GM19438 (cell line): ENCODE measurements around the gene ECT2L.

Experiments used
- ATAC-seq: cut with Tn5 transposase; IDR thresholded peaks from one replicate; pipeline ENCODE4 v1.9.1; 2021; ENCODE audit warnings: low read depth; ENCODE audit not compliant: unreplicated experiment

Gene ECT2L

DNA sequence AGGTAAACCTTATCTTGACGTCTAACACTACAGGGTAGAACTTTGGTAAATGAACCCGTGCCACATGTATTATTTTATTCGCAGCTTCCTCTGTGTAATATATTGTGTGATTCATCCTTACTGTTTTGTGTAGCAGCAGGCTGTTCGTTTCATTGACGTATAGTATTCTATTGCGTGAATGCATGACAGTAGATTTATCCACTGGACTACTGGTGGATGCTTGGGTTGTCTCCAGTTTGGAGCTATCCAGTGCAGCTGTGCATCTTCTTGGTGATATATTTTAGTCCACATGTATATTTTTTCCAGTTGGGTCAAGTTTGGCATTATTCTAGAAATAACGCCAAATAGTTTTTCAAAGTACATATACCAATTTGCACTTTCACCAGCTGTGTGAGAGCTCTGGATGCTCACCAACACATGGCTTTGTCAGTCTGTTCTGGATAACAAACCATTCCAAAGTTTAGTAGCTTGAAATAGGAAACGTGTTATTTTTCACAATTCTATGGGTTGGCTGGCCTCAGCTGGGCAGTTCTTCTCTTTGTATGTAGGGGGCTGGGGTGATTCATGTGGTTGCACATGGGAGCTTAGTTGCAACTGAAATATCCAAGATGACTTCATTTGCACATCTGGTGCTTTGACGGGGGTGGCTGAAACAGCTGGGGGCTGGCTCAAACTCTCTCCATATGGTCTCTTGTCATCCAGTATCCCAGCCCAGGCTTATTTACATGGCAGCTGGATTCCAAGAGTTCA lies 9.3 kb downstream of the ECT2L start:
- ATAC-seq = no peak

DNA sequence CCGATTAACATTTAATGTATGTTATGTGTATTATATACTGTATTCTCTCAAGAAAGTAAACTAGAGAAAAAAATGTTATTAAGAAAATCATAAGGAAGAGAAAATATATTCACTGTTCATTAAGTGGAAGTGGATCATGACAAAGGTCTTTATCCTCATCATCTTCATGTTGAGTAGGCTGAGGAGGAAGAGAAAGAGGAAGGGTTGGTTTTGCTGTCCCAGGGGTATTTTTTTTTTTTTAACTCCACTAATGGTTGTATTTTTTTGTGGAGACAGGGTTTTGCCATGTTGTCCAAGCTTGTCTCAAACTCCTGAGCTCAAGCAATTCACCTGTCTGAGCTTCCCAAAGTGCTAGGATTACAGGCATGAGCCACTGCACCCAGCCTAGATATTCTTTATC lies 11.0 kb downstream of the ECT2L start:
- ATAC-seq = no peak

DNA sequence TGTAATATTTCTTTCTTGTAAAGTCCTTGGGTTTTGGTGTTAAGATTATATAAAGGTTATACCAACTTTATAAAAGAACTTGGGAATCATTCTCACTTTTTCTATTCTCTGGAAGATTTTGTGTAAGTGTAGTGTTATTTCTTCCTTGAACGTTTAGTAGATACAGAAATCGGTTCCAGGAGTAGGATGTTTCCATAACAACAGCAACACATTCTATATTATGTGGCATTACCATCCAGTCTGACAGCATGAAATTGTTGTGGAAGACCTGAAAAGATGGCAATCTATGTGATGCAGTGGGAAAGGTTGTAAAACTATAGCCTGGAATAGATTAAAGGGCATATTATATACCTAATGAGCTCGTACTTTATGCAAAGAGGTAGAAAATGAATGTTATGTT lies 13.8 kb downstream of the ECT2L start:
- ATAC-seq = no peak

DNA sequence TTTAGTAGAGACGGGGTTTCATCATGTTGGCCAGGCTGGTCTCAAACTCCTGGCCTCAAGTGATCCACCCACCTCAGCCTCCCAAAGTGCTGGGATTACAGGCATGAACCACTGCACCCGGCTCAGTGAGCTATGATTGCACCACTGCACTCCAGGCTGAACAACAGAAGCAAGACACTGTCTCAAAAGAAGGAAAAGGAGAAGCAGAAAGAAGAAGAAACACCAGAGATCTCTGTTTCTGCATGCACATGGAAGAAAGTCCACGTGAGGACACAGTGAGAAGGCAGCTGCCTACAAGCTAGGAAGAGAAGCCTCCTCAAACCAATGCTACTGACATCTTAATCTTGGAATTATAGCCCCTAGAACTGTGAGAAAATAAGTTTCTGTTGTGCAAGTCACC lies 16.0 kb downstream of the ECT2L start:
- no peak for ATAC-seq

DNA sequence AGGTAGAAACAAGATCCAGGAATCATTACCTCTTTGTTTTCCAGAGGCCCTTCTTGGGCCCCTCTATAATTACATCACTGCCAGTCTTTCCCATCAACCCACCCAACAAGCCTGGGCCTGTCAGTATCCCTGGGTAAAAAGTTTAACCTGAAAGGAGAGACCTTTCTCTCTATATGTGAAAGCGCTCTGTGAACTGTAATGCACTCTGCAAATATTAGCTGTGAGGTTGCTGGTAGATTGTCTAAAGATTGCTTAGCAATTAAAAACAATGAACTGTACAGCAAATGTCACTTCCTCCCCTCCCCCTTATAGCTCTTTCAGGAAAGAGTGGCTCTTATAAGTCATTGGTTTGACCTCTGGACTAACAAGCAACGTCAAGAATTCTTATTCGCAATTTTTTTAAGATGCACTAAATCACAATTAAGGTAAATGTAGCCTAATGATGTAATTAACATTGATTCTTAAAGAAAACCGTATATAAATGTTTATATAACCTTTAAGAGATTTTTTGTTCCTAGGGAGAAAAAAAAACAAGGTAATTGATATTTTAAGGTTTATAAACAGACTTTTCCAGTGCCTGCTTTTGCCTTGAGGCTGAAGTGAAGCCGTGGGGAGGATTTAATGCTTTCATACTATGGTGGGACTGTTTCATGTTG lies 18.4 kb downstream of the ECT2L start:
- no peak for ATAC-seq

DNA sequence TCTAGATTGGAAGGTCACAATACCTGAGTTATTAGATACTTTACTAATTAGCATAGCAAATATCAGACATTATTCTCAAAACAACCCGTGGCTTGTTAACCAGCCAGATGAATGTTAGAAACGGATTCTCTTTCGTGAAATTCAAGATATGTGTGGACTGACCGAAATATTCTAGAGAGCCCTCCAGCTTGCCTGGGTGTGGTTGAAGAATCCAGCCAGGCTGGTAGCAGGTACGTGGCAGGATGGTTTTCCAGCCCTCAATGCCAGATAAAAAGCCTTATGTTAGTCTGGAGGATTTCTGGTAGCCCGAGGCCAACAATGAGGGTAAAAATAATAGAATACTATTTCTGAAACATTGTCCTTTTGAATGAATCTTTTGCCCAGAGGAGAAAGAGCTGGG lies 19.3 kb downstream of the ECT2L start:
- ATAC-seq = no peak

DNA sequence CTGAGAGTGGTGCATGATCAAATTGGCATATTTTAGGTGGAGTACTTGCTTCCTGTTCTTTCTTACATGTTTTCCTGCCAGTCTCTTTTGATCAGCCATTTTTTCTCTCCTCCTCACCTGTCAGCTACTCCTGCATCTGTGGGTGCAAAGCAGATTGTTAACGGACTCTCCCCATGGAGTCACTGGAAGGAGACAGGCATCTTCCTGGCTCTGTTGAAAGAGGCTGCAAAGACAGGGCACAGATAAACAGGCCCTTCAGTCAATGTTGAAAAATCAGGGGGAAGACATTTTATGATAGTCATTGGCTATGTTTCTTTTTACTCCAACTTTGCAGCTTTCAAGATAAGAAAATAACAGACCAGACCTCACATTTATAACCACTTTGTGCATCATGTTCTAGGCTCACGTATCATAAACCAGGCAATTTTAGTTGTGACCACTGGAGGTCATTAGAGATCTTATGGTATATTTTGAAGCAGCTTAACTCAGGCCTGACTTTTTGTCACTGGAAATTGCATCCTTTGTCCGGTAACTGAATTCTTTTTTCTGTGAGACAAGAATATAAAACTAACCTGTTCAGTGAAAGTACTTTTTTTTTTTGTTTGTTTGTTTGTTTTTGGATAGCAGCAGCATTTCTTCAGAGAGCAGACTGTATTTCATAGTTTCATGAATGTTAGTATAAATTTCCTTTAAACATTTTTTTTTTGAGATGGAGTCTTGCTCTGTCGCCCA lies 20.1 kb downstream of the ECT2L start:
- ATAC-seq = peak; percentile 49

DNA sequence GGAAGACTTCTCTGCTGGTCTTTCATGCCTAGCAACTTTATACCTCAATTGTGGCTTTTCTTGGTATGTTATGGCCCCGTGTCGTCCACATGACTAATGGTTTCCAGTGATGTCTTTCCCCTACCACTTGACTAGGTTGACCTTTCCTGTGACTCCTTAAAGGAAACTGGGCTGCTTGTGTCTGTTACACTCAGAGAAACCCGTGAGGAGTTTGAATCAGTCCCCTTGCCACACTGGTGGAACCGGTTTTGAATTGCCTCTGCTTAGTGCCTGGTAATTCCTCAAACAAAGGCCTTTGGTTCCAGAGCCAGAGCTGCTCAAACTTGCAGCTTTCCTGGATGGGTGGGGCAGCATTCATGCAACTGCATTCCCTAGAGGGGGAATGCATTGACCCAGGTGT lies 21.9 kb downstream of the ECT2L start:
- peak; percentile 22 for ATAC-seq

DNA sequence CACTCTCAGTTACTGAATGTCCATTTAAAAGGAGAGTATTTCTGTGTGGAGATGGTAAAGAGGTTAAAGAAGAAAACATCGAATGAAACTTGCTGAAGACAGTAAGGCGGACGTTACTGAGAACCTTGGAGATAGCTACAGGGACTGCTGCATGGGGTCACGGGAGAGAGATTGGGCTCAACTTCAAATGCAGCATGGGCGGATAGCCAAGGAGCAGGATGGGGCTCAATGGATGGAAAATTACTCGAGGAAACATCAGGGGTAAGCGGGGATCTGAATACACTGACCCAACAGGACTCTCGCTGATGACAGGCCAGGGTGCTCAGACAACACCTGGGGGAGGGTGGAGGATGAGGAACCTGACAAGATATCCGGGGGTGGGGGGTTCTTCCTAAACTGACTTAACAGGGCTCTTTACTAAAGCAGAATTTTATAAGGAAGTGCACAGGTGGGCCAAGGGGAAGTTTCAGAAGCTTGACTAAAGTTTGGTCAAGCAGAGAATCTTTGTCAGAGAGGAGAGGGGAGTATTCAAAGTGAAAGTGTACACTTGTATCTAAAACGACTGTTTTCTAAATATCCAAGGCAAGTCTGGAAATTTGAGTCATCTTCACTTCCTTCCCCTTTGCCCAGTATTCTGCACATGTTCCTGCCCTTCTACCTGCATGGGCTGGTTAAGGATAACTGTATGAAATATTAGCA lies 22.8 kb downstream of the ECT2L start:
- ATAC-seq = peak; percentile 62

DNA sequence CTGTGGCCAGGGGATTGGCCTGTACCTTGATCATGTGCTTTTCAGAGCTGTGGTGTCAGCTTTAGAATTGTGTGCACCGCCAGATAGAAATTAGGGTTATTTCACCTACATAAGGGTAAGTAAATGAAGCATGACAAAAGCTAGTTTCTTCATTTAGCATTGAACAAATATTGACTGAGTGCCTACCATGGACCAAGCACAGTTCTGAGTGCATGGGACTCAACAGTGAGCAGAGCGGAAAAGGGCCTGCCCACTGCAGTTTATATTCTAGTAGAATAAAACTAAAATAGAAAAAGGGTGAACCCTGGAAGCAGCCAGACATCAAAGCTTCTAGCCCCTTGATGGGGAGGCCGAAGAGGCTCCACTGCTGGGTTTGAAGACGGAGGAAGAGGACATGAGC lies 25.6 kb downstream of the ECT2L start:
- no peak for ATAC-seq

DNA sequence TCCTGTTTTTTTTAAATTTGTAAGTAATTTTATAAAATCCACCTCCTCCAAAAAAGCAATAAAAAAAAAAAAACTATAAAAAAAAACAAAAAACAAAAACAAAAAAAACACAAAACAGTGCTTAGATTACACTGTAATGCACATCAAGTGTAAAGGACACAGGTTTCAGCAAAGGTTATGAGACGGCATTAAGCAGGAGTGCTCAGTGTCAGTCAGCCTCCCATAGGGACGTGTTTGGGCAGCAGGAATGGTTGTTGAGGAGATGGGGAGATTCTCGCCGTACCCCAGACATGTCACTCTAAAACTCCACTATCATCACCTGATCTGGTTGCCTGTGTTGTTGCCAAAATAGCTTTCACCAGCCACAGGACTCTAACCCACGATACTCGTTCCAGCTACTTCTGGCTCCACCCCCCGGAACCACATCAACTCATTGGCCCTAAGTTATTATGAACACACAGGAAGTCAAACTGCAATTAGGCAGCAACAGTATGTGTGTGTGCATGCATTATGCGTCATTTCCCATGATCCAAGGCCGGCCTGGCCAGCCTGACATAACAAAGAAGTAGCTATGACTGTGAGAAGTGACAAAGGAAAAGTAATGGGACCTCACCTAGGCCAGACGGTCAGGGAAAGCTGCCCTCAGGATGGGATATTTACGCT lies 28.7 kb downstream of the ECT2L start:
- no peak for ATAC-seq

DNA sequence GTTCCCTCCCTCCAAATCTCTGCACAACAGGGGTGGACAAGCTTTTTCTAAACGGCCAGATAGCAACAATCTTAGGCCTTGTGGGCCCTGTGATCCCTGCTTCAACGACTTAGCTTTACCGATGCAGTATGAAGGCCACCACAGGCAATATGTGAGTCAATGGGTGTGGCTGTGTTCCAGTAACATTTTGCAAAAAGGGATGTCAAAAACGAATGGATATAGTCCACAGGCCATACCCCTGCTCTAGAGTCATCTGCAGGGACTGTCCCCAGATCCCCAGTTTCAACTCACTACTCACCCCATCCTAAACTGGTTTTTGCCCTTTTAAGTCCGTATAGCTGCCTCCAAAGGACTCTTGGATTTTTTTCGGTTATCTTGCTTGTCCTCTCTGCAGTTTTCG lies 34.4 kb downstream of the ECT2L start:
- no peak for ATAC-seq

DNA sequence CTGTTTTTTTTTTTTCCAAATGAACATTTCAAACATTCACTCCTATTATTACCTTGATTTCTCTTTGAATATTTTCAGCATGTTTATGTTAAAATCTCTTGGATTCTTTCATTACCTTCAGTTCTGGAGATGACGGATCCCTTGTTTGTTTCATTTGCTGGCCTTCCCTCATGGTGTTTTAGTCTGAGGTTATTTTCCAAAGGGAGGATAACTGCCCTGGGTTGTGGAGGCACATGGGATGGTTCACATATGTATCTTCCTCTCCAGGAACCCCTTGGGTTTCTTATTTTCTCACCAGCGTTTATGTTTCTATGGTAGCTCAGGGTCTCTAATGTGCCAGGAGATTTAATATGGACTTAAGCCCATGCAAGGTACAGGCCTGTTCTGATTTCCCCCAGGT lies 36.3 kb downstream of the ECT2L start:
- ATAC-seq = no peak

DNA sequence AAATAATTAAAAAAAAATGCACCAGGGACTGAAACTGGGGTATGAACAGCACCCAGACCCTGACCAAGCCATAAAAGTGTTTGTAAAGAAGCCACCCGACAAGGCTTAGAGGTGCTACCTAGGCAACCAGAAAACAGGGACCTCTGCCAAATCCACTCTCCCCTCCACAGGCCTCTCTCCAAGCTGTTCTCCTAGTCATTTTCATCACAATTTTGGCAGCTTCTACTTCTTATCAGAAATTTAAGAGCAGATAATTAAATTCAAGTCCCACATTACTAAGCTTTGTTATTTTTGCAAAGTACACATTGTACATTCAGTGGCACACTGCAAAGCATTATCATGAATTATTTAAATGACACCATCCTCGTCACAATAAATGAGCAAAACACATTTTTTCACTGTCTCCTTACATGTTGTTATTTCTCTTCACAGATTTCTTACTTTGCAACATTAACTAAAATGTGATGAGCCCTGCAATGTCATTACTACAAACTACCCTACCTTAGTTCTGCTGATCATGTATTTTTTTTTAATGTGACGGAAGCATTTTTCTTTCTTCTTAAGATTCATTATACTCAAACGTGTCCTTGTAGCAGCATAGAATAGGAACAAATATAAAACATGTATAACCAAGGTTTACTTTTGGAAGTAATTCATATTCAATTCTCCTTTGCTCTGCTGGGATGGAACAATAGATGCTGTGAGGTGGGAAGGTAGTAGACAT lies 38.1 kb downstream of the ECT2L start:
- no peak for ATAC-seq

DNA sequence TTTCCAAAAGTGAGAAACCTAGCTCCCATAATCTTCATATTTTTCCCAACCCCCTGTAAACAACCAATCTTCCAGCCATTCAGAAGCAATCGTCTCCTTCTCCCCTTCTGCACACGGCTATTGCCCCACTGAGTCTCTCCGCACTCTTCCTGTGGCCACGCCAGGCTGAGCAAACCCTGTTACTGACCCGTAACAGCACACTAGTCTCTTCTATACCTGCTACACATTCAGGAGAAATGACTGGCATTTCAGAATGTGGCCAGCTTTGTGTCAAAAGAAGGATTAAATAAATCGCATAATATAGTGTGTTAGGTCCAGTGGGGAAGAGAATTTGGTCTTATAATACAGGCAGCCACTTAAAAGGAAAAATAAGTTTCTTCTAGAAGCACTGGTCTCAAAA lies 41.4 kb downstream of the ECT2L start:
- ATAC-seq = no peak

DNA sequence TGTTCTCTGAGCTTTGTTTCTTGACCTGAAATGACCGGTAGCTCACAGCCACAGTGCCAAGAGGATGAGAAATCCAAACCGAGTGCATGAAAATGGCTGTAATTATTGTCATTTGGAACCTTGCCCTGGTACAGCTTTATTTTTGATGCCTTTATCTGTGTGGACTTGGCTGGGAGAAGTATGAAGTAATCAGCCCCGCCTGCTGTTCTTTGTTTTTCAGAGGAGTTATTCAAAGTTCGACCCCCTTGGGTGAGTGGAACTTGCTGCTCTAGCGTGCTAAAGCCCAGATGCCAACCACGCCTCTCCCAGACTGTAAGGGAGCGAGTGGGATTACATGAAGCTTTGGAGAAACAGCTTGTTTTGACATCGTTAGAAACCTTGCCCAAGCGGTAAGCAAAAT lies 48.3 kb downstream of the ECT2L start:
- no peak for ATAC-seq

DNA sequence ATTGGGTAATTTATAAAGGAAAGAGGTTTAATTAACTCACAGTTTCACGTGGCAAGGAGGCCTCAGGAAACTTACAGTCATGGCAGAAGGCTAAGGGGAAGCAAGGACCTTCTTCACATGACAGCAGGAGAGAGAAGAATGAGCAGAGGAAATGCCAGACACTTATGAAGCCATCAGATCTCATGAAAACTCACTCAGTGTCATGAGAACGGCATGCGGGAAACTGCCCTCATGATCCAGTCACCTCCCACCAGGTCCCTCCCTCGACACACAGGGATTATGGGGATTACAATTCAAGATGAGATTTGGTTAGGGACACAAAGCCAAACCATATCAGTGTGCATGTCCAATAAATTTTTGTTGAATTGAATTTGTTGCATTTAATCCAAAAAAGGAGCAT lies 52.0 kb downstream of the ECT2L start:
- no peak for ATAC-seq

DNA sequence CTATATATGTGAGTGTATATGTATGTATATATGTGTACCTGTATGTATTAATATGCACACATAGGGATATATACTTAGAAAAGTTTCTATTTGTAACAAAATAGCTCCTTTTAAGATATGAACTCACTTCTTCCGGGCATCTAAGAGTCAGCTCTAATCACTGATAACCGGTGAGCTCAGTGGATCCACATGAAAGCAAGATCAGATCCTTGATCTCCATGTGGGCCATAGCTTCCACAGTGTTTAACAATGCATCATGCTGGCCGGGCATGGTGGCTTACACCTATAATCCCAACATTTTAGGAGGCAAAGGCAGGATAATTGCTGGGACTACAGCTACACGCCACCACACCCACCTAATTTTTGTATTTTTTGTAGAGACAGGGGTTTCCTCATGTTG lies 52.6 kb downstream of the ECT2L start:
- ATAC-seq = no peak

DNA sequence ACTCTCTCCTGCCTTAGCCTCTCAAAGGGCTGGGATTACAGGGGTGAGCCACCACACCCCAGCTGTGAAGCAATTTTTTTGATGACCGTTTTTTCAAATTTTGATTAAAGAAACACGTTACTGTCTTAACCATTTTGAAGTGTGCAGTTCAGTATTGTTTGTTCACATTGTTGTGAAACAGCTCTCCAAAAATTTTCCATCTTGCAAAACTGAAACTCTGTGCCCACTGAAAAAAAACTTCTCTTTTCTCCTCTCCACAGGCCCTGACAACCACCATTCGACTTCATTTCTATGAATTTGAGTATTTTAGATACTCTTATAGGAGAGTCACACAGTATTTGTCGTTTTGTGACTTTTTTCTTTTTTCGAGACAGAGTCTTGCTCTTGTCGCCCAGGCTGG lies 53.9 kb downstream of the ECT2L start:
- no peak for ATAC-seq

DNA sequence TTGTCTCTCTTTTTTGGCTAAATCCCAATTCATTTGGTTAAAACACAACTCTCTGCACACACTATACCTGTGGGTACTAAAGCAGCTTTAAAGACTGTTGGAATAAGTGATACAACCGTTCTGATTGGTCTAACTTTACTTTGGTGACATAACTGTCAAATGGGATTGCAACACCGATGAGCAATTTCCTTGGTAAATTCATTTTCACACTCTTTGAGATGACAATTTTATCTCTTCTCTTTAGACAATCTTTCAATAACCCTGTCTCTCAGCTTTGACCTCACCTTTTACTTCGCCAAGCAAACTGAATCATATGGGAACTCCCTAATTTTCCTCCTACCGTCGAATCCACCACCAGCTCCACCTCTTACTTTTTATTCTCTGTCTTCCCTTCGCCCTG lies 60.8 kb downstream of the ECT2L start:
- no peak for ATAC-seq
